T-helper 2 cell treated with Interferon-gamma antibody and Interleukin-4, amounts not matched to agents 100 ng/mL and 5 ng/mL, for 36 hours (primary cell): ENCODE results near the gene WDTC1. TPM values are rescaled to one million over a fixed set of nuclear protein-coding genes. Genes with fewer than 3 reads are reported as not detected.

ENCODE experiments used
- intact Hi-C: fragments of 100-400 bp; cut with micrococcal nuclease; formaldehyde crosslinking; loops from one replicate; pipeline ENCODE4 v1.15.1; 2023
- total RNA-seq: library from RNA; stranded (reverse); gene quantifications from 2 replicates; pipeline ENCODE4 v1.2.3, GENCODE V29; 2022

Gene WDTC1
- total RNA-seq, 1 donor from 2014 or later, result 24.4 TPM

GRCh38 chr1:27331922-27332321 lies 97.5 kb downstream of the WDTC1 start:
- intact Hi-C loops, result loop anchor here (2.0 kb wide), 1 partner anchor 63 kb away; no protein-coding TSS in a partner anchor

GRCh38 chr1:27332536-27333281 lies 98.3 kb downstream of the WDTC1 start:
- intact Hi-C loops, result loop anchor here (2.0 kb wide), 1 partner anchor 62 kb away; no protein-coding TSS in a partner anchor

DNA sequence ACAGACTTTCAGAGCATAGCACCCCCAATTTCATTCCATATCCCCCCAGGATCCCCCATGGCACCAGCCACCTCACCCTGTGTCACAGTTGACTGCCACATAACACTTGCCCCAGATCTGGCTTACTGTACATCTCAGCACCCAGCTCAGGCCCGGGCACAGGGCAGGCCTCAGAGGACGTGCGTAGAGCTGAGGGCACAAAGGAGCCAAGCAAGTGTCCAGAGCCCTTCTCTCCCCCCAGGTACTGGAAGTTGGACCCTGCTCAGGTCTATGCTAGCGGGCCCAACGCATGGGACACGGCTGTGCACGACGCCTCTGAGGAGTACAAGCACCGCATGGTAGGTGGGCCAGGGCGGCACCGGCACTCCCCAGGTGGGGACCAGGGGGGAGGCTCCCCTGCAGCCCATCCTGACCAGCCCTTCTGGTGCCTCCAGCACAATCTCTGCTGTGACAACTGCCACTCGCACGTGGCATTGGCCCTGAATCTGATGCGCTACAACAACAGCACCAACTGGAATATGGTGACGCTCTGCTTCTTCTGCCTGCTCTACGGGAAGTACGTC lies 99.4 kb downstream of the WDTC1 start:
- intact Hi-C loops, result loop anchor here (2.0 kb wide), 1 partner anchor 61 kb away; no protein-coding TSS in a partner anchor

- intact Hi-C loops, result no loop called here
Measured at GRCh38 chr1:27335506-27336422, 101.3 kb downstream of the WDTC1 start.

DNA sequence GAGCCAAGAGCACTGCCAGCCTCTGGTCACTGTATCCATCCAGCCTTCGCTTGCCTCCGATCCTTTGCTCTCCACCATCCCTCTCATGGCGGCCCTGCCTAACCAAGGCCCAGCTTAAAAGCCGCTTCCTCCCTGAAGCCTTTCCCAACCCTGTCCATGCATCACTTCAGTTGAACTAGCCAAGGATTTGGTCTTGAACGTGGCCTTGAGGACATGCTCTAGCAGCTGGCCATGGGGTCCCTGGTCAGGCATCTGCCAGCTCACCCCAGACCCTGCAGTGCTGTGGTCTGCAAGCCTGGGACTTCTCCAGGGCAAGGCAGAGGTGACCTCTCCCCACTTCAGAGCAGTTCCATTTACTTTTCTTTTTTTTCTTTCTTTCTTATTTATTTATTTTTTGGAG lies 102.3 kb downstream of the WDTC1 start:
- intact Hi-C loops, result no loop called here

DNA sequence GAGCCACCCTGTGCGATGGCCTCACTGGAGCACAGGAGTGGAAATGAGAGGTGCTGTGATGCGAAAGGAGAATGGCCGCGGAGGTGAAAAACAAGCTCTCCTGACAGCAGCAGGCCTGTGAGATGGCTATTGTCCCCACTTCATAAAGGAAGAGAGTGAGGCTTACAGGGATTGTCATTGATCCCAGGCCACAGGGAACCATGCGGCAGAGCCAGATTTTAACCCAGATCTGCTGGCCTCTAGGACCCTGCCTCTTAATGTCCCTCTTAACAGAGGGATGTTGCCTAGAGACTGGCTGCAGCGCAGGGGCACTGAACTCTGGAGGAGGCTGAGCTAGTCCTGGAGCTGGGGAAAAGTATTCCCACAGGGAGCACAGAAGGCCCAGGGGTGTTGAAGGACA lies 104.3 kb downstream of the WDTC1 start:
- intact Hi-C loops, result no loop called here

GRCh38 chr1:27339213-27339612 lies 104.8 kb downstream of the WDTC1 start:
- intact Hi-C loops, result no loop called here

DNA sequence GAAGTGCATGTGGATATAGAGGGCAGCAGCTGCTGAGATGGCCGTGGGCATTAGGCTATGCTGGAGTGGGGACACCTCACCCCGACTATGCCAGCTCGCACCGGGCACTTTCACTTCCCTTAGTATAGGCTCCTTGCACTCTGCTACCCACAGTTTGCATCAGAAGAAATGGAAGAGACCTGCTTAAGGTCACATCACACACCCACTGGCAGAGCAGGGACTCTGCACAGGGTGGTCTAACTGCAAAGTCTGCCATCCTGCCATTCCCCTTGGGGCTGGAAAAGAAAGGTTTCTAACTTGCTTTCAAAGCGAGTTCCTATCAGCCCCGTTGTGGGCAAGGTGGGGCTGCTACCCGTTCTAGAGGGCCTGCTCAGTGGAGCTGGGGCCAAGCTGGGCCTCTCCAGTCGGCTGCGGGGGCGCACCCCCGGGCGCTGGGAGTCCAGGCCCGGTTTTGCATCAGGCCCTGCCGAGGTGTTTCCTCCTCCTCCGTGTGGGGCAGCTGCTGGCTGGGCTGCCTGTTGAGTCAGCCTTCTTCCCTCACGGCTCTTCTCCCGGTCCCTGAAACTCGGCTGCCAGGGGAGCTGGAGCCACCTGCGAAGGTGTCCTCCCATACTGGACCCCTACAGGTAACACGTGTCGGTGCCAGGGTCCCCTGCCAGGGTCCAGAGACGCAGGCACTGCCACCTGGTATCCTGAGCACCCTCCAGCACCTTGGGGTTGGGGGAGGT lies 107.3 kb downstream of the WDTC1 start, which contains the start of gene SYTL1:
Gene SYTL1 (plus strand): TSS at position 498 of the 728 bp plus-strand sequence. CDS start 3,313 bp downstream, outside the sequence.
- intact Hi-C loops, result loop anchor here (1.0 kb wide), 1 partner anchor 19 kb away; the partner anchor contains the start of gene TMEM222

GRCh38 chr1:27342391-27342777 lies 108.0 kb downstream of the WDTC1 start:
- intact Hi-C loops, result no loop called here

- intact Hi-C loops, result loop anchor here (1.0 kb wide), 1 partner anchor 14 kb away; no protein-coding TSS in a partner anchor
Measured at GRCh38 chr1:27342778-27343638, 108.6 kb downstream of the WDTC1 start.

GRCh38 chr1:27343639-27344025 lies 109.2 kb downstream of the WDTC1 start:
- intact Hi-C loops, result loop anchor here (1.0 kb wide), 1 partner anchor 14 kb away; no protein-coding TSS in a partner anchor

- intact Hi-C loops, result no loop called here
Measured at GRCh38 chr1:27345272-27345671, 110.8 kb downstream of the WDTC1 start.

DNA sequence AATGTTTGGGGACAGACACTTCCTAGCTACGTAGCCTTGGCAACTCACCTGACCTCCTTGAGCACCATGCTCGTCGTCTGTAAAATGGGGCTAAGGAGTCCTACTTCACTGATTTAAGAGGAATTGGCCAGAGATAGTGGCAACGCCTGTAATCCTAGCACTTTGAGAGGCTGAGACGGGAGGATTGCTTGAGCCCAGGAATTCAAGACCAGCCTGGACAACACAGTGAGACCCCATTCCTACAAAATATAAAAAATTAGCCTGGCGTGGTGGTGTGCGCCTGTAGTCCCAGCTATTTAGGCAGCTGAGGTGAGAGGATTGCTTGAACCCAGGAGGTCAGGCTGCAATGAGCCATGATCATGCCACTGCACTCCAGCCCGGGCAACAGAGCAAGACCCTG lies 111.9 kb downstream of the WDTC1 start:
- intact Hi-C loops, result no loop called here

GRCh38 chr1:27346991-27347624 lies 112.7 kb downstream of the WDTC1 start:
- intact Hi-C loops, result no loop called here

DNA sequence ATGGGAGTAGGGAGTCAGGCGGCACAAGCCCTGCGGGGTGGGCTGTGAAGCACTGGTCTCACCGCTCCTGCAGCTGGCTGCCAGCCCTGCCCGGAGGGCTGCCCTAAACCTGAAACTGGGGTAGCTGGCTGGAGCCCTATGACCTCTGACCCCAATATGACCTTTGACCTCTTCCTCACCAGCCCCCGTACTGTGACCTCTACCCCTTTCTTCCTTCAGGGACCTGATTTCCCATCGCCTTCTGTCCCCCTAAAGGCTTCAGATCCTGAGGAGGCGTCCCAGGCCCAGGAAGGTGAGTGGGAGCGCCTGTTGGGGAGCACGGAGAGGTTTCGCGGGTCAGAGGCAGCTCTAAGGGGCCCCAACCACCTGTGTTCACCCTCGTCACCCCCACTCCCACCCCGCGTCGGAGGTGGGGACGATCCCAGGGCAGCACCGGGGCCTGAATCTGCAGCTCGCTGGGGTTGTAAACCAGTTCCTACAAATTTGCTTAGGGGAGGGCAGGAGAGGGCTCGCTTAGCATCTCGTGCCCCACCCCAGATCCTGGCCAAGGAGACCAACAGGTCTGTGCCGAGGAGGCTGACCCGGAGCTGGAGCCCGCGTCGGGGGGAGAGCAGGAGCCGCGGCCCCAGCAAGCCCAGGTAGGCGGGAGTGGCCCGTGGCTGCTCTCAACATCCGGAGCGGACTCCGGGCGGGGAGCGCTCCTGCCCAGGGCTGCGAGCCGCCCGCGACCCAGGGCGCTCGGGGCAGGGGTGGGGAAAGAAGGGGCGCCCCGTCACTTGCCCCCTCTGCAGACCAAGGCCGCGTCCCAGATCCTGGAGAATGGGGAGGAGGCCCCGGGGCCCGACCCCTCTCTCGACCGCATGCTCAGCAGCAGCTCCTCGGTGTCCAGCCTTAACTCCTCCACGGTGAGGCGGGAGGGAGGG lies 114.7 kb downstream of the WDTC1 start:
- intact Hi-C loops, result no loop called here

- intact Hi-C loops, result no loop called here
Measured at GRCh38 chr1:27349784-27350662, 115.6 kb downstream of the WDTC1 start.
